K562 (cell line): ENCODE data around the gene COPA. TPM values are rescaled to one million over a fixed set of nuclear protein-coding genes. Genes with fewer than 3 reads are reported as not detected.

ENCODE experiments used
- ASH1L ChIP-seq: fragments of 450-650 bp; IDR thresholded peaks from 2 replicates; pipeline ENCODE4 v1.6.1; 2018; ENCODE audit warnings: borderline replicate concordance, mild to moderate bottlenecking, low read depth; ENCODE audit not compliant: partially characterized antibody
- ATF7 ChIP-seq: fragments of 450-650 bp; IDR thresholded peaks from 2 replicates; pipeline ENCODE4 v1.7.1; 2014; ENCODE audit warnings: mild to moderate bottlenecking, moderate library complexity
- CREB3L1 ChIP-seq: fragments of 450-650 bp; IDR thresholded peaks from 2 replicates; pipeline ENCODE4 v1.6.1; 2014; ENCODE audit warnings: low read depth, mild to moderate bottlenecking, moderate library complexity, borderline replicate concordance
- CUX1 ChIP-seq: fragments of 200-800 bp; sonication (Bioruptor generic); IDR thresholded peaks from 2 replicates; pipeline ENCODE4 v1.6.1; 2016; ENCODE audit warnings: missing genetic modification characterization, missing compliant biosample characterization
- HDGF ChIP-seq: fragments of 450-650 bp; IDR thresholded peaks from 2 replicates; pipeline ENCODE4 v1.6.1; 2016
- HIVEP1 ChIP-seq: fragments of 250-450 bp; sonication (Bioruptor Pico); IDR thresholded peaks from 2 replicates; pipeline ENCODE4 v1.4.0; 2020; ENCODE audit warnings: mild to moderate bottlenecking
- HMGN3 ChIP-seq: IDR thresholded peaks from 2 replicates; pipeline ENCODE4 v1.6.1; 2011; ENCODE audit warnings: borderline replicate concordance, low read depth, mild to moderate bottlenecking, mixed read lengths, low read length; ENCODE audit not compliant: insufficient read length; ENCODE audit errors: extremely low read depth
- IRF9 ChIP-seq: fragments of 450-650 bp; IDR thresholded peaks from 2 replicates; pipeline ENCODE4 v1.6.1; 2016; ENCODE audit warnings: missing biosample characterization, missing genetic modification characterization
- MTA3 ChIP-seq: fragments of 450-650 bp; formaldehyde crosslinking; IDR thresholded peaks from 2 replicates; pipeline ENCODE4 v1.6.1; 2017; ENCODE audit warnings: mild to moderate bottlenecking, borderline replicate concordance
- MTF1 ChIP-seq: fragments of 250-450 bp; sonication (Bioruptor Pico); IDR thresholded peaks from 2 replicates; pipeline ENCODE4 v1.9.0; 2021; ENCODE audit warnings: moderate library complexity, mild to moderate bottlenecking, inconsistent platforms, borderline replicate concordance
- PATZ1 ChIP-seq: fragments of 250-450 bp; sonication (Bioruptor Pico); IDR thresholded peaks from 2 replicates; pipeline ENCODE4 v1.5.0; 2020; ENCODE audit warnings: mild to moderate bottlenecking, borderline replicate concordance
- PRMT5 ChIP-seq: sonication (generic); formaldehyde crosslinking; IDR thresholded peaks from 2 replicates; pipeline ENCODE4 v1.5.0; 2020; ENCODE audit warnings: missing genetic modification reagents
- RNF2 ChIP-seq: sonication (generic); IDR thresholded peaks from 2 replicates; pipeline ENCODE4 v1.6.1; 2016
- SUPT5H ChIP-seq: fragments of 450-650 bp; IDR thresholded peaks from 2 replicates; pipeline ENCODE4 v1.6.1; 2016
- WHSC1 ChIP-seq: IDR thresholded peaks from one replicate; pipeline ENCODE4 v1.6.1; 2012; ENCODE audit warnings: low read length, control low read depth, inconsistent platforms
- ZBTB8A ChIP-seq: fragments of 450-650 bp; IDR thresholded peaks from 2 replicates; pipeline ENCODE4 v1.6.1; 2018; ENCODE audit warnings: mild to moderate bottlenecking, moderate library complexity; ENCODE audit not compliant: partially characterized antibody
- ZKSCAN1 ChIP-seq: fragments of 150-350 bp; IDR thresholded peaks from 2 replicates; pipeline ENCODE4 v1.6.1; 2016; ENCODE audit warnings: low read depth, low read length
- ZNF184 ChIP-seq: sonication (generic); formaldehyde crosslinking; IDR thresholded peaks from 2 replicates; pipeline ENCODE4 v1.5.0; 2020; ENCODE audit warnings: missing genetic modification reagents
- ZNF589 ChIP-seq: fragments of 200-800 bp; sonication (Bioruptor generic); IDR thresholded peaks from 2 replicates; pipeline ENCODE4 v1.6.1; 2016; ENCODE audit warnings: low read depth, missing genetic modification characterization, missing compliant biosample characterization
- polyA plus RNA-seq, 8 experiments: library from polyadenylated mRNA; depleted of rRNA in 4 of 8; stranded (reverse) in 5 of 8; unstranded in 3 of 8; fragments of >200 nt; fragmentation: Nextera tagmentation in 2 of 8; fragmentation: Illumina TruSeq in 1 of 8; extraction: Ambion mirVana in 2 of 8; extraction: Trizol in 1 of 8; gene quantifications; 2 replicates each; pipeline versions ENCODE4 v1.2.1 to v1.2.3, GENCODE V29; 2011 to 2014; ENCODE audit warnings: inconsistent platforms in 1 of 8, missing spikeins in 1 of 8
- total RNA-seq, 7 experiments: library from RNA; depleted of rRNA in 6 of 7; stranded (reverse); fragments of >200 nt in 6 of 7; fragmentation: Illumina TruSeq in 2 of 7; extraction: Trizol in 2 of 7; gene quantifications; 2 replicates each; pipeline versions ENCODE4 v1.2.1 to v1.2.3, GENCODE V29; 2011 to 2021; ENCODE audit warnings: low replicate concordance in 1 of 7

The COPA gene
- total and polyA plus RNA-seq, 9 of the 15 experiments (the other 6 are each of a cell fraction or from before 2014, with no cell fraction given), result 49.8 to 222 (median 110) TPM

- no peak for TF ChIP-seq CUX1
- TF ChIP-seq WHSC1, result no peak
- peak; percentile 94 for TF ChIP-seq IRF9 (tag)
- TF ChIP-seq CREB3L1, result no peak
- no peak for TF ChIP-seq ZKSCAN1
- TF ChIP-seq RNF2, result peak; percentile 29; the same call in 1 of the 2 replicates
- no peak for TF ChIP-seq ZBTB8A
- TF ChIP-seq SUPT5H, result peak; percentile 37; the same call in 1 of the 2 replicates
- TF ChIP-seq ZNF184 (CRISPR knock-in tag), result no peak
- no peak for TF ChIP-seq MTF1 (CRISPR knock-in tag)
- TF ChIP-seq PRMT5, result no peak
- peak; percentile 97 for TF ChIP-seq ATF7
- peak; percentile 95 for TF ChIP-seq ZNF589 (CRISPR knock-in tag)
- no peak for TF ChIP-seq PATZ1 (CRISPR knock-in tag)
- no peak for TF ChIP-seq HDGF
- TF ChIP-seq HMGN3, result no peak
- TF ChIP-seq ASH1L, result no peak
- peak; percentile 19; the same call in 1 of the 2 replicates for TF ChIP-seq HIVEP1
- no peak; the same call in 1 of the 2 replicates for TF ChIP-seq MTA3
Measured at GRCh38 chr1:160362168-160362957, 19.3 kb upstream of the COPA start (continued).
